Epithelial cell of esophagus (primary cell): Measurements from ENCODE around the gene MORC2.

ENCODE experiments used
- DNase-seq: peaks from one replicate; pipeline ENCODE4 v3.0.0; 2010; ENCODE audit warnings: low read depth
- H3K4me3 ChIP-seq: 2 replicates; pipeline ENCODE4 v1.5.1; 2011; ENCODE audit warnings: mild to moderate bottlenecking, low read length, control low read depth
- TF ChIP-seq, protein P1 (sequence below): IDR thresholded peaks from 2 replicates; pipeline ENCODE4 v1.5.1; 2011; ENCODE audit warnings: low read depth, mild to moderate bottlenecking, low read length, control low read depth, inconsistent platforms; ENCODE audit not compliant: insufficient read depth; ENCODE audit errors: missing control alignments

MORC2 gene

DNA sequence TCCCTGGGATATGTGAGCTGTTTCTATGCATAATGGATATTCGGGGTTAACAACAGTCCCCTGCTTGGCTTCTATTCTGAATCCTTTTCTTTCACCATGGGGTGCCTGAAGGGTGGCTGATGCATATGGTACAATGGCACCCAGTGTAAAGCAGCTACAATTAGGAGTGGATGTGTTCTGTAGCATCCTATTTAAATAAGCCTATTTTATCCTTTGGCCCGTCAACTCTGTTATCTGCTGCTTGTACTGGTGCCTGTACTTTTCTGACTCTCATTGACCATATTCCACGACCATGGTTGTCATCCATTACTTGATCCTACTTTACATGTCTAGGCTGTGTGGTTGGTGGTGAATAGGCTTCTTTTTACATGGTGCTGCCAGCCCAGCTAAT is 1.8 kb upstream of the MORC2 start:
- TF ChIP-seq, protein P1, sequence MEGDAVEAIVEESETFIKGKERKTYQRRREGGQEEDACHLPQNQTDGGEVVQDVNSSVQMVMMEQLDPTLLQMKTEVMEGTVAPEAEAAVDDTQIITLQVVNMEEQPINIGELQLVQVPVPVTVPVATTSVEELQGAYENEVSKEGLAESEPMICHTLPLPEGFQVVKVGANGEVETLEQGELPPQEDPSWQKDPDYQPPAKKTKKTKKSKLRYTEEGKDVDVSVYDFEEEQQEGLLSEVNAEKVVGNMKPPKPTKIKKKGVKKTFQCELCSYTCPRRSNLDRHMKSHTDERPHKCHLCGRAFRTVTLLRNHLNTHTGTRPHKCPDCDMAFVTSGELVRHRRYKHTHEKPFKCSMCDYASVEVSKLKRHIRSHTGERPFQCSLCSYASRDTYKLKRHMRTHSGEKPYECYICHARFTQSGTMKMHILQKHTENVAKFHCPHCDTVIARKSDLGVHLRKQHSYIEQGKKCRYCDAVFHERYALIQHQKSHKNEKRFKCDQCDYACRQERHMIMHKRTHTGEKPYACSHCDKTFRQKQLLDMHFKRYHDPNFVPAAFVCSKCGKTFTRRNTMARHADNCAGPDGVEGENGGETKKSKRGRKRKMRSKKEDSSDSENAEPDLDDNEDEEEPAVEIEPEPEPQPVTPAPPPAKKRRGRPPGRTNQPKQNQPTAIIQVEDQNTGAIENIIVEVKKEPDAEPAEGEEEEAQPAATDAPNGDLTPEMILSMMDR: no peak
- H3K4me3 ChIP-seq: peak overlapping the region; percentile 82
- no peak for DNase-seq

GRCh38 chr22:30969532-30970355 is 1.2 kb upstream of the MORC2 start:
- peak overlapping the region; percentile 82 for H3K4me3 ChIP-seq
- peak; percentile 54 for DNase-seq
- TF ChIP-seq, protein P1: no peak

DNA sequence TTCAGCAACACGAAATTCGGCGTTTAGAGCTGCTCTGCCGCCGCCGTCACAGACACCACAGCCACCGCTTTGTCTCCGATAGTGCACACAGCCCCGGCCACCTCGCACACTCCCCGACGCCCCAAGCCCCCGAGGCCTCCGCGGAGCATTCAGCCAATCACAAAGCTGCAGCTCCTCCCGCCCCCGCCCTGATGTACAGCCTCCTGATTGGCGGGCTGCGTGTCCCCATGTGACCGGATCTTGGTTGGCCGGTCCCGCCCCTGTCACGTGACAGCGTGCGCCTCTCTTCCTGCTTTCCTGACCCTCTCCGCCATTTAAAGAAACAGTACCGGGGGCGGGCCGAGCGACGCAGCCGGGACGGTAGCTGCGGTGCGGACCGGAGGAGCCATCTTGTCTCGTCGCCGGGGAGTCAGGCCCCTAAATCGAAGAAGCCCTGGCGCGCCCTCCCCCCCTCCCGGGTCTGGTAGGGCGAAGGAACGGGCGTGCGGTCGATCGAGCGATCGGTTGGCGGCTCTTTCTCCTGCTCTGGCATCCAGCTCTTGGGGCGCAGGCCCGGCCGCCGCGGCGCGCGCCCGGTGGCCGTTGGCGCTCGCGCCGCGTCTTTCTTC is 454 bp upstream of the MORC2 start, which contains the start of gene TUG1:
Gene TUG1, plus strand, starts transcription at position 342 of the 608 bp plus-strand sequence.
- TF ChIP-seq, protein P1: no peak
- DNase-seq: peak; percentile 99
- peak within 1 kb of the TSS; percentile 82 for H3K4me3 ChIP-seq

- TF ChIP-seq, protein P1: no peak
- no peak for DNase-seq
Measured at GRCh38 chr22:30964858-30965257, 3.7 kb downstream of the MORC2 start.

DNA sequence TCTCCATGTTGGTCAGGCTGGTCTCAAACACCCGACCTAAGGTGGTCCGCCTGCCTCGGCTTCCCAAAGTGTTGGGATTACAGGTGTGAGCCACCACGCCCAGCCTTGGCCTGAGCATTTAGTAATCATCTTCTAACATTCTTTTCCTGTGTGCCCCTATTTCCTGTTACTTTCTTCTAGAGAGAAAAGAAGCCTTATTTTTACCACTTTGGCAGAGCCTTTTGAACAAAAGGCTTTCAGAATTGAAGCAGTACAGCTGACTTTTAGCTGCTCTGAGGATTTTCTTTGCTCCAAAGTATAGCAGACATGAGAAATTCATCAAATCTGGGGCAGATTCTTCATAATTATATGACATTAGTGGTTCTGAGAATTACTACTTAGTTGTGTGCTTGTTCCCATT is 13.4 kb downstream of the MORC2 start:
- TF ChIP-seq, protein P1: no peak
- H3K4me3 ChIP-seq: no peak overlapping the region
- no peak for DNase-seq

More at GRCh38 chr22:30964858-30965257, 3.7 kb downstream of the MORC2 start:
- H3K4me3 ChIP-seq: no peak overlapping the region

DNA sequence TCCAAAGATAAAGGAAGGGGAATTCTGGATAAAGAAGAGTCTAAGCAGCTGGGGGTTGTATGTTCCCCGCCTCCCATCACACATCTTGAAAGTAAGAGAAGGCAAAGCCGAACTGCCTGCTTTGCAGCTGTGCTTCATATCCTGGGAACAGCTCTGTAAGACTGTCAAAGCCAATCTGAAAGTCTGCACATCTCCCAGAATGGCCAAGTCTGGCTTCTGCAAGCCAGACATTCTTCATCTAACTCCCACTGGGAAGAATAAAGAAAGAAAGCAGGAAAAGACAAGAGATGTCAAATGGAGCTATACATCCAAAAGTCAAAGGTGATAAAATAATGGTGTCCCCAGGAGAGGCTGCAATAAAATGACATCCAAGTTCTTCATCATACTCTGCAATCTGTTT is 15.4 kb downstream of the MORC2 start:
- TF ChIP-seq, protein P1: no peak
- H3K4me3 ChIP-seq: no peak overlapping the region
- no peak for DNase-seq
